ENCODE data around the gene AATK.

AATK gene

GRCh38 chr17:81130385-81131361 lies 35.3 kb downstream of the AATK start:
- no peak for DNase-seq (ENCODE audit: extremely low read depth in 1 of 2, low read depth in 1 of 2)

DNA sequence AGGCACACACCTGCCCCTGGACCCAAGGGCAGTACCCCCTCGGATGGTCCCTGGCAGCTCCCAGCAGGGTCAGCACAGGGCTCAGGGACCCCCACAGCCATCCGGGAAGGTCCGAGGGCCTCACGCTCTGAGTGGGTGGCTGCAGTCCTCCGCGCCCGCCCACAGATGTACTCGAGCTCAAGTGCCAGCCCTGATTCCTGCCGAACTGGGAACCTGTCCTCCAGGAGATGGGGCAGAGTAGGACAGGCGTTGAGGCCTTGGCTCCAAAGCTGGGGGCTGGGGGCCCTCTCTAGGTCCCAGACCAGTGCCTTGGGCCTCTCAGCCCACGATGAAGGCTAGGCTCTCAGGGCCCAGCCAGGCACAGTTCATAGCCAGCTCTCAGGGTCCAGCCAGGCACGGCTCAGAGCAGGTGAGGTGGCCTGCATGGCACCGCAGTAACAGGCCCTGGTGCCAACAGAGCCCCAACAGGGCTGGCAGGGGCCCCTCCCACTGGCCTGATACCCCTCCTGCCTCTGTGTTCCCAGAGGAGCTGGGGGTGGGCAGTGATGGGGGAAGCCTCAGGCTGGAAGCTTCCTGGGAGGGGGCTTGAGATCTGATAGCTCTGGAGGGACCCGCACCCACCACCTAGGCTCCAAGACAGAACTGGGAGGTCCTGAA lies 36.2 kb downstream of the AATK start:
- no peak for DNase-seq (ENCODE audit: extremely low read depth in 1 of 2, low read depth in 1 of 2)

- DNase-seq (ENCODE audit: extremely low read depth in 1 of 2, low read depth in 1 of 2): no peak
Measured at GRCh38 chr17:81129289-81129688, 36.7 kb downstream of the AATK start.

DNA sequence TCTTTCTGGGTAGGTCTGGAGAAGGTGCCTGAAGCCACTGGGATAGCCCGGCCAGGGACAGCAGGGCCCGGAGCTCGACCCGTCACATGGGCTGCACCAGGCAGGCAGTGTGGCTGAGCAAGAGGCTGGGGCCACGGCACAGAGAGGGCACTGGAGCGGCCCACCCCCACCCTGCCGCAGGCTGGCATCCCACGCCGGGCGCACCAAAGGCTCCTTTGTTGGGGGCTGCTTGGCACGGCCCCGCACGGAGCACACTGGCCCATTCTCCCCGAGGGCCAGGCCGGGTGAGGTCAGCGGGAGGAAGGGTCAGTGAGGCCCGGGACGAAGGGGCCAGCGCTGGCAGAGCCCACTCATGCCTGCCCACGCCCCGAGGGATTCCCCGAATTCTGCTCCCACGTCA lies 37.2 kb downstream of the AATK start:
- DNase-seq (ENCODE audit: extremely low read depth in 1 of 2, low read depth in 1 of 2): no peak

DNA sequence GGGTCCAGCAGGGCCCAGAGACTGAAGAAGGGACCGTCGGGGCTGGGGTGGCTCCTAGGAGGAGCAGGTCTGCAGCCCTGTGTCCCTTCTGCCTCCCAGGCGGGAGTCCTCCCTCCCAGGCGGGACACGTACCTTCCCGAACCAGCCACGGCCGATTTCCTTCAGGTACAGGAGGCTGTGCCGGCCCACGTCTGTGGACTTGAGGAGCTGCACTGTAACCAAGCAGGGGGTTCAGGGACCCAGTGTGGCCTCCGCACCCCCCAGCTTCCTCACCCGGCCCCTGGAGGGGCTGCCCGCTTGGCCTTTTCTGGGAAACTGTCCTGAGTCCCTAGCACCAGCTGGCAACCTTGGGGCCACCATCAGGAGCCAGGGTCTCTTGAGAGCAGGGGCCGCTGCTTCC lies 37.7 kb downstream of the AATK start:
- DNase-seq (ENCODE audit: extremely low read depth in 1 of 2, low read depth in 1 of 2): no peak

- no peak for DNase-seq (ENCODE audit: extremely low read depth in 1 of 2, low read depth in 1 of 2)
Measured at GRCh38 chr17:81127526-81128177, 38.4 kb downstream of the AATK start.

DNA sequence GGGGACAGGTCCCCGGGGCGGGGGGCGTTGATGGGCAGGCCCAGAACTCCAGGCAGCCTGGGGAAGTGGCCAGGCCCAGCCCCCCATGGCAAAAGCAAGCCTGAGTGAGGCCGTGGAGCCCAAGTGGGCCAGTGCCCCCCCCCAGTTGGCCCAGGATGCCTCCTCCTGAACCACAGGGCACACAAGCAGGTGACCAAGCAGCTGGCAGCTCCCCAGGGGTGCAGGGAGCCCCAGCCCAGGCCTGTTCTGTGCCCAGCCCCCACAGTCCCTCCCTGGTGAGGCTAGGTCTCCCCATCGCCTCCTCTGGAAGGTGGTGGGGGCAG lies 38.9 kb downstream of the AATK start:
- no peak for DNase-seq (ENCODE audit: extremely low read depth in 1 of 2, low read depth in 1 of 2)

- DNase-seq (ENCODE audit: extremely low read depth in 1 of 2, low read depth in 1 of 2): no peak
Measured at GRCh38 chr17:81126281-81127132, 39.5 kb downstream of the AATK start.

GRCh38 chr17:81125573-81126081 lies 40.4 kb downstream of the AATK start:
- DNase-seq (ENCODE audit: extremely low read depth in 1 of 2, low read depth in 1 of 2): no peak

DNA sequence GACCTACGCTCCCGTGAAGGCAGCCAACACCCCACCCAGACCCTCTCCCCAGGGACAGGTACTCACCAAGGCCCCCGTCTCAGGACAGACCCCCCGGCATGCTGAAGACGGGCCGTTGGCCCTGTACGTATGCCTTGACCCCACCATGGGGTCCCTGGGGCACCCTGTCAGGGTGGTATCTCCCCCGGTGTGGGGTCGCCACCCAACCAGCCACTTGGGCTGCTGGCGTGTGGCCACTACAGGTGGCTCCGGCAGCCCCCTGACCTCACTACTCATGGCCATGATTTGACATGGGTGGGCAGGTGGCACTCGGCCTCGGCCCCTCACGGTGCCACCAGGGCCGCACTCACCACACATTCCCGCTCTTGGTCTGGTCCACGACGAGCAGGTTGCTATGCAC lies 41.6 kb downstream of the AATK start:
- DNase-seq (ENCODE audit: extremely low read depth in 1 of 2, low read depth in 1 of 2): no peak

GRCh38 chr17:81123052-81124048 lies 42.7 kb downstream of the AATK start:
- no peak for DNase-seq (ENCODE audit: extremely low read depth in 1 of 2, low read depth in 1 of 2)

DNA sequence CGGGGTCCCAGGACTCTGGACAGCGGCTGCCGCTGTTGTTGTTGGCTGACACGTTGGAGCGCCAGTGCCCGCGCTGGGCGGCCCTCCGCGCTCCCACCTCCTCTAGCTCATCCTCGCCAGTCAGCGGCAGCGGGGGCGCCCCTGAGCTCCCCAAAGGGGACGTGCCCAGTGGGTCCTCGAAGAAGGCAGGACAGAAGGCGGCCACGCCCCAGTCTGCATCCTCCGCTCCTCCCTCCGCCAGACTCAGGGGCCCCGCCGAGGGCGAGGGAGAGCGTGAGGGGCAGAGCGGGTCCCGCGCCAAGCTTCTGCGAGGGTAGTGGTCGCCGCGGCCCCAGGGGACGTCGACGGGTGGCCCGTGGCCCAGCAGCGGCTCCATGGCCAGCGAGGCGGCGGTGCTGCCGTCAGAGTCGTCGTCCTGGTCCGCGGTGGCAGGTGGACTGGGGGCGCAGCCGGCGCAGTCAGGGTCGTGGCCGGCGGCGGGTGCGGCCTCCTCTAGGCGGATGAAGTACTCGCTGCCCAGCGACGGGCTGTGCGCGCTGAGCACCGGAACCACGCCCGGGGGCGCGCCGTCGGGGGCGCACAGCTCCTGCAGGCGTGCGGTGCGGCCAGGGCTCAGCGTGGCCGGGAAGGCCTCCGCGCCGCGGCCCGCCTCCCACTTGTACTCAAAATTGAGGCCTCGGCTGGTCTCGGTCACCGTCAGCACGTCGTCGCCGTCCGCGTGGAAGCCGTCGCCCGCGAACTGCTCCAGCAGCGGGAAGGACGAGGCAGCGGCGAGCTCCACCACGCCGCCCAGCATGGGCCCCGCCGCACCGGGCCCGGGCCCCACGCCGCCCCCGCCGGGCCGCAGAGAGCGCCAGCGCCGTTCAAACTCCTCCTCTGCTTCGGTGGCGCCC lies 43.9 kb downstream of the AATK start:
- DNase-seq (ENCODE audit: extremely low read depth in 1 of 2, low read depth in 1 of 2): no peak

- DNase-seq (ENCODE audit: extremely low read depth in 1 of 2, low read depth in 1 of 2): no peak
Measured at GRCh38 chr17:81120695-81121621, 45.1 kb downstream of the AATK start.

GRCh38 chr17:81120149-81120484 lies 45.9 kb downstream of the AATK start:
- no peak for DNase-seq (ENCODE audit: extremely low read depth in 1 of 2, low read depth in 1 of 2)

- peak; percentile 68 to 77 for DNase-seq (ENCODE audit: extremely low read depth in 1 of 2, low read depth in 1 of 2)
Measured at GRCh38 chr17:81119223-81120148, 46.5 kb downstream of the AATK start.
